Hepatocyte (in vitro differentiated cells): ENCODE data around the gene STX8. TPM values are rescaled to one million over a fixed set of nuclear protein-coding genes. Genes with fewer than 3 reads are reported as not detected.

Experiments used
- DNase-seq: peaks from one replicate; pipeline ENCODE4 v3.0.0-alpha.2; 2016; ENCODE audit warnings: low spot score
- H2AFZ ChIP-seq: fragments of 200-600 bp; sonication (generic); 2 replicates; pipeline ENCODE4 v1.6.0; 2016; ENCODE audit warnings: antibody characterized with exemption, mild to moderate bottlenecking
- H3K27ac ChIP-seq: fragments of 200-600 bp; sonication (generic); 2 replicates; pipeline ENCODE4 v1.5.1; 2016; ENCODE audit warnings: mild to moderate bottlenecking
- H3K27me3 ChIP-seq: fragments of 200-600 bp; sonication (generic); 2 replicates; pipeline ENCODE4 v1.6.1; 2016
- H3K36me3 ChIP-seq: fragments of 200-600 bp; sonication (generic); replicated peaks from 2 replicates; pipeline ENCODE4 v1.5.1; 2016; ENCODE audit warnings: low read depth; ENCODE audit not compliant: insufficient read depth
- H3K4me1 ChIP-seq: fragments of 200-600 bp; sonication (generic); 2 replicates; pipeline ENCODE4 v1.5.1; 2016; ENCODE audit warnings: mild to moderate bottlenecking, moderate library complexity; ENCODE audit not compliant: insufficient read depth
- H3K4me2 ChIP-seq: fragments of 200-600 bp; sonication (generic); 2 replicates; pipeline ENCODE4 v1.6.0; 2016
- H3K4me3 ChIP-seq: fragments of 200-600 bp; sonication (generic); 2 replicates; pipeline ENCODE4 v1.5.1; 2016; ENCODE audit warnings: mild to moderate bottlenecking
- H3K79me2 ChIP-seq: fragments of 200-600 bp; sonication (generic); 2 replicates; pipeline ENCODE4 v1.6.0; 2017; ENCODE audit warnings: mild to moderate bottlenecking
- H3K9me2 ChIP-seq: fragments of 200-600 bp; sonication (generic); replicated peaks from 2 replicates; pipeline ENCODE4 v1.6.0; 2017; ENCODE audit warnings: mild to moderate bottlenecking; ENCODE audit not compliant: insufficient read depth
- H3K9me3 ChIP-seq: fragments of 200-600 bp; sonication (generic); 2 replicates; pipeline ENCODE4 v1.5.1; 2016; ENCODE audit warnings: low read depth, mild to moderate bottlenecking
- H4K20me1 ChIP-seq: fragments of 200-600 bp; sonication (generic); 2 replicates; pipeline ENCODE4 v1.6.0; 2016; ENCODE audit warnings: mild to moderate bottlenecking; ENCODE audit not compliant: insufficient read depth, poor library complexity, severe bottlenecking
- CTCF ChIP-seq: fragments of 200-600 bp; sonication (generic); IDR thresholded peaks from 2 replicates; pipeline ENCODE4 v1.5.1; 2016; ENCODE audit warnings: antibody characterized with exemption, mild to moderate bottlenecking; ENCODE audit not compliant: poor library complexity
- EZH2 ChIP-seq: fragments of 200-600 bp; sonication (generic); IDR thresholded peaks from 2 replicates; pipeline ENCODE4 v1.6.1; 2016; ENCODE audit warnings: antibody characterized with exemption, mild to moderate bottlenecking, borderline replicate concordance
- EZH2phosphoT487 ChIP-seq: fragments of 200-600 bp; sonication (generic); IDR thresholded peaks from one replicate; pipeline ENCODE4 v1.6.1; 2018; ENCODE audit warnings: antibody characterized with exemption, mild to moderate bottlenecking, low read depth, moderate library complexity; ENCODE audit not compliant: unreplicated experiment, severe bottlenecking
- WGBS: methylation state at CpG from one replicate; pipeline ENCODE4 v1.1.6; 2016; ENCODE audit warnings: low lambda C conversion rate; ENCODE audit errors: missing lambda C conversion rate; 5-methylcytosine and 5-hydroxymethylcytosine counted together
- polyA plus RNA-seq: library from polyadenylated mRNA; unstranded; fragments of >200 nt; fragmentation: Nextera tagmentation; extraction: Ambion mirVana; gene quantifications from 2 replicates; pipeline ENCODE4 v1.2.1, GENCODE V29; 2016
- total RNA-seq: library from RNA; depleted of rRNA; stranded (reverse); fragments of >200 nt; gene quantifications from 2 replicates; pipeline ENCODE4 v1.2.3, GENCODE V29; 2014

The STX8 gene
- total and polyA plus RNA-seq, 2 experiments from 2014 or later: 40.6 to 64.7 TPM

- H3K4me1 ChIP-seq: no peaks in the 10 kb centered on the region
- no peaks in the 10 kb centered on the region for H3K9me3 ChIP-seq
- H3K4me2 ChIP-seq: no peak overlapping the region
- no peaks in the 10 kb centered on the region for H4K20me1 ChIP-seq
- no peaks in the 10 kb centered on the region for H3K36me3 ChIP-seq
- no peak overlapping the region for H2AFZ ChIP-seq
- H3K4me3 ChIP-seq: no peak overlapping the region
- no peak overlapping the region for H3K27ac ChIP-seq
- no peaks in the 10 kb centered on the region for H3K9me2 ChIP-seq
- TF ChIP-seq EZH2: no peak
- TF ChIP-seq EZH2phosphoT487: no peak
- no peak for TF ChIP-seq CTCF
- WGBS: 66% methylated on average over 4 of the region's 4 CpGs
- no peak for DNase-seq
- H3K79me2 ChIP-seq: no peaks in the 10 kb centered on the region
- H3K27me3 ChIP-seq: no peaks in the 10 kb centered on the region
Observed at GRCh38 chr17:9470171-9470570, 105.4 kb downstream of the STX8 start.

- H3K36me3 ChIP-seq: no peaks in the 10 kb centered on the region
- no peak overlapping the region for H3K4me2 ChIP-seq
- H4K20me1 ChIP-seq: no peaks in the 10 kb centered on the region
- 78% methylated on average over 4 of the region's 4 CpGs for WGBS
- TF ChIP-seq EZH2phosphoT487 (no peak), CTCF (no peak)
- H3K27ac ChIP-seq: no peak overlapping the region
- no peak overlapping the region for H3K4me3 ChIP-seq
- DNase-seq: no peak
- H3K79me2 ChIP-seq: no peaks in the 10 kb centered on the region
- H3K4me1 ChIP-seq: no peaks in the 10 kb centered on the region
- H3K9me2 ChIP-seq: no peaks in the 10 kb centered on the region
- H3K9me3 ChIP-seq: no peaks in the 10 kb centered on the region
- no peaks in the 10 kb centered on the region for H3K27me3 ChIP-seq
- H2AFZ ChIP-seq: no peak overlapping the region
Observed at GRCh38 chr17:9468937-9469336, 106.7 kb downstream of the STX8 start.

- TF ChIP-seq EZH2: no peak
- no peak for TF ChIP-seq CTCF
- TF ChIP-seq EZH2phosphoT487: no peak
- no peaks in the 10 kb centered on the region for H3K27me3 ChIP-seq
- H3K9me3 ChIP-seq: no peaks in the 10 kb centered on the region
- 92% methylated on average over 10 of the region's 10 CpGs for WGBS
- H3K9me2 ChIP-seq: no peaks in the 10 kb centered on the region
- no peak overlapping the region for H3K4me2 ChIP-seq
- H3K36me3 ChIP-seq: no peaks in the 10 kb centered on the region
- H3K79me2 ChIP-seq: no peaks in the 10 kb centered on the region
- H3K4me1 ChIP-seq: no peaks in the 10 kb centered on the region
- no peak overlapping the region for H3K27ac ChIP-seq
- no peak overlapping the region for H2AFZ ChIP-seq
- H3K4me3 ChIP-seq: no peak overlapping the region
- H4K20me1 ChIP-seq: no peaks in the 10 kb centered on the region
- no peak for DNase-seq
Observed at GRCh38 chr17:9468532-9468931, 107.1 kb downstream of the STX8 start.

- H3K27ac ChIP-seq: no peak overlapping the region
- H2AFZ ChIP-seq: no peak overlapping the region
- no peaks in the 10 kb centered on the region for H3K9me3 ChIP-seq
- no peaks in the 10 kb centered on the region for H3K36me3 ChIP-seq
- no peaks in the 10 kb centered on the region for H4K20me1 ChIP-seq
- no peak for DNase-seq
- H3K4me3 ChIP-seq: no peak overlapping the region
- no peaks in the 10 kb centered on the region for H3K79me2 ChIP-seq
- H3K4me2 ChIP-seq: no peak overlapping the region
- no peaks in the 10 kb centered on the region for H3K27me3 ChIP-seq
- H3K4me1 ChIP-seq: no peaks in the 10 kb centered on the region
- 69% methylated on average over 5 of the region's 5 CpGs for WGBS
- TF ChIP-seq CTCF (no peak), EZH2phosphoT487 (no peak)
- no peaks in the 10 kb centered on the region for H3K9me2 ChIP-seq
Observed at GRCh38 chr17:9467518-9467917, 108.1 kb downstream of the STX8 start.
